CD14-positive monocyte (primary cell): ENCODE results near the gene TRPV5. TPM values are rescaled to one million over a fixed set of nuclear protein-coding genes. Genes with fewer than 3 reads are reported as not detected.
A peak's percentile ranks its signal among the peaks of the same experiment; 100 is the strongest.

Experiments
- DNase-seq, 3 donors: peaks; one replicate each; pipeline ENCODE4 v3.0.0-alpha.2; 2011 to 2022
- H2AFZ ChIP-seq: 2 replicates; pipeline ENCODE4 v1.6.0; 2012; ENCODE audit warnings: mild to moderate bottlenecking, low read depth, low read length, inconsistent platforms; ENCODE audit not compliant: insufficient read depth, poor library complexity, severe bottlenecking
- H3K27ac ChIP-seq, 2 donors: 1 replicate in 1 of 2; 2 replicates in 1 of 2; pipeline ENCODE4 v1.5.1; 2012 to 2013; ENCODE audit warnings: low read length in 2 of 2, control low read depth in 1 of 2, inconsistent platforms in 1 of 2, low read depth in 1 of 2, mild to moderate bottlenecking in 1 of 2
- H3K27me3 ChIP-seq, 2 donors: one replicate each; pipeline versions ENCODE4 v1.6.0 to v1.6.1; 2011 to 2013; ENCODE audit warnings: low read length in 2 of 2; ENCODE audit not compliant: control insufficient read depth in 2 of 2, insufficient read depth in 2 of 2
- H3K36me3 ChIP-seq, 2 donors: replicated peaks in 1 of 2; 1 replicate in 1 of 2; 2 replicates in 1 of 2; pipeline versions ENCODE4 v1.5.1 to v1.6.1; 2012 to 2013; ENCODE audit warnings: low read length in 2 of 2, control low read depth in 1 of 2, inconsistent platforms in 1 of 2, mild to moderate bottlenecking in 1 of 2; ENCODE audit not compliant: insufficient read depth in 2 of 2, control insufficient read depth in 1 of 2
- H3K4me1 ChIP-seq, 2 donors: 1 replicate in 1 of 2; 2 replicates in 1 of 2; pipeline versions ENCODE4 v1.5.1 to v1.6.1; 2012 to 2013; ENCODE audit warnings: low read length in 2 of 2, control low read depth in 1 of 2, inconsistent platforms in 1 of 2, mild to moderate bottlenecking in 1 of 2, moderate library complexity in 1 of 2; ENCODE audit not compliant: insufficient read depth in 2 of 2, control insufficient read depth in 1 of 2
- H3K4me2 ChIP-seq: replicated peaks from 2 replicates; pipeline ENCODE3; 2012; ENCODE audit warnings: low read length, moderate library complexity, mild to moderate bottlenecking; ENCODE audit not compliant: poor library complexity, severe bottlenecking; ENCODE audit errors: extremely low read depth
- H3K4me3 ChIP-seq, 3 experiments: fragments of 200-600 bp in 1 of 3; sonication (generic) in 1 of 3; replicated peaks in 1 of 3; 1 replicate in 2 of 3; 2 replicates in 1 of 3; pipeline ENCODE4 v1.5.1; 2011 to 2013; ENCODE audit warnings: low read length in 3 of 3, mild to moderate bottlenecking in 3 of 3, control low read depth in 2 of 3, low read depth in 2 of 3, inconsistent platforms in 1 of 3, moderate library complexity in 1 of 3
- H3K79me2 ChIP-seq: 2 replicates; pipeline ENCODE4 v1.6.0; 2012; ENCODE audit warnings: mild to moderate bottlenecking, control low read depth, inconsistent platforms, low read length, moderate library complexity; ENCODE audit not compliant: insufficient read depth
- H3K9ac ChIP-seq: 2 replicates; pipeline ENCODE4 v1.6.0; 2017; ENCODE audit warnings: low read length, mild to moderate bottlenecking; ENCODE audit not compliant: insufficient read depth, poor library complexity, severe bottlenecking
- H3K9me3 ChIP-seq, 2 donors: replicated peaks in 1 of 2; 1 replicate in 1 of 2; 2 replicates in 1 of 2; pipeline versions ENCODE4 v1.5.1 to v1.6.1; 2012 to 2013; ENCODE audit warnings: low read length in 2 of 2, control low read depth in 1 of 2; ENCODE audit not compliant: control insufficient read depth in 1 of 2, insufficient read depth in 1 of 2
- H4K20me1 ChIP-seq: 2 replicates; pipeline ENCODE4 v1.6.0; 2012; ENCODE audit warnings: mild to moderate bottlenecking, low read length, control low read depth, moderate library complexity; ENCODE audit not compliant: insufficient read depth
- H3K27ac Mint-ChIP-seq, 7 donors: one replicate each; pipeline ENCODE4 v1.8.0; 2020; ENCODE audit warnings: mild to moderate bottlenecking in 7 of 7, mixed read lengths in 7 of 7, moderate library complexity in 6 of 7, inconsistent platforms in 2 of 7
- H3K27me3 Mint-ChIP-seq, 3 donors: one replicate each; pipeline ENCODE4 v1.8.0; 2021 to 2022; ENCODE audit warnings: low read depth in 3 of 3, mild to moderate bottlenecking in 3 of 3, mixed read lengths in 3 of 3, moderate library complexity in 3 of 3, inconsistent platforms in 1 of 3
- H3K36me3 Mint-ChIP-seq, 2 donors: one replicate each; pipeline ENCODE4 v1.8.0; 2020; ENCODE audit warnings: mixed read lengths in 2 of 2, inconsistent platforms in 1 of 2, mild to moderate bottlenecking in 1 of 2
- H3K4me1 Mint-ChIP-seq: one replicate; pipeline ENCODE4 v1.8.0; 2020; ENCODE audit warnings: mild to moderate bottlenecking, mixed read lengths
- H3K4me3 Mint-ChIP-seq, 2 donors: one replicate each; pipeline ENCODE4 v1.8.0; 2020; ENCODE audit warnings: mild to moderate bottlenecking in 2 of 2, mixed read lengths in 2 of 2, moderate library complexity in 1 of 2
- H3K9me3 Mint-ChIP-seq, 7 donors: one replicate each; pipeline ENCODE4 v1.8.0; 2020 to 2022; ENCODE audit warnings: mixed read lengths in 7 of 7, mild to moderate bottlenecking in 6 of 7, moderate library complexity in 6 of 7, inconsistent platforms in 2 of 7
- CTCF ChIP-seq: fragments of 200-600 bp; IDR thresholded peaks from one replicate; pipeline ENCODE4 v1.8.0; 2022; ENCODE audit warnings: antibody characterized with exemption, mild to moderate bottlenecking
- WGBS: methylation state at CpG from one replicate; pipeline ENCODE4 v1.1.5; 2013; ENCODE audit warnings: missing lambda C conversion rate; ENCODE audit not compliant: insufficient coverage; 5-methylcytosine and 5-hydroxymethylcytosine counted together
- intact Hi-C, 2 donors: fragments of 100-400 bp; cut with micrococcal nuclease; formaldehyde crosslinking; loops; one replicate each; pipeline versions ENCODE4 v1.15.0 to v1.15.1; 2023
- polyA plus RNA-seq, 3 donors: library from polyadenylated mRNA; depleted of rRNA in 1 of 3; unstranded in 2 of 3; stranded (reverse) in 1 of 3; fragments of 300-500 nt in 2 of 3; fragments of >200 nt in 1 of 3; fragmentation: Illumina TruSeq in 2 of 3; gene quantifications; 1 replicate in 2 of 3; 2 replicates in 1 of 3; pipeline ENCODE4 v1.2.3, GENCODE V29; 2012 to 2021

The TRPV5 gene
- polyA plus RNA-seq, 3 donors: not detected

- Histone ChIP-seq H3K27ac (no peak overlapping the region), H3K4me2 (no peak overlapping the region), H4K20me1 (no peaks in the 10 kb centered on the region), H3K79me2 (no peaks in the 10 kb centered on the region), H3K27me3 (no peaks in the 10 kb centered on the region), H3K4me3 (no peak overlapping the region), H2AFZ (no peak overlapping the region), H3K9ac (no peak overlapping the region), H3K9me3 (no peaks in the 10 kb centered on the region), H3K4me1 (no peaks in the 10 kb centered on the region), H3K36me3 (peaks cover 0 to 5% of the 10 kb centered on the region in 2 donors)
- Mint-ChIP-seq H3K9me3 (peaks cover 0 to 3% (median 0%) of the 10 kb centered on the region in 7 donors), H3K4me3 (no peak overlapping the region), H3K4me1 (no peaks in the 10 kb centered on the region), H3K36me3 (peaks cover 0 to 10% of the 10 kb centered on the region in 2 donors), H3K27ac (no peak overlapping the region), H3K27me3 (peaks cover 2 to 7% (median 3%) of the 10 kb centered on the region in 3 donors)
- 60% methylated on average over 1 of the region's 9 CpGs for WGBS
- no peak for TF ChIP-seq CTCF
- DNase-seq: no peak
- intact Hi-C loops: no loop called here
Observed at GRCh38 chr7:142876236-142876960, 57.1 kb downstream of the TRPV5 start.

GRCh38 chr7:142875456-142875855 is 58.1 kb downstream of the TRPV5 start:
- 93% methylated on average over 9 of the region's 14 CpGs for WGBS
- H3K27ac Mint-ChIP-seq: peak overlapping the region in 1 of 7 donors; percentile 36
- H3K4me1 Mint-ChIP-seq: no peaks in the 10 kb centered on the region
- Histone ChIP-seq H2AFZ (no peak overlapping the region), H3K27me3 (no peaks in the 10 kb centered on the region), H3K36me3 (peaks cover 4 to 15% of the 10 kb centered on the region in 2 donors), H3K79me2 (no peaks in the 10 kb centered on the region), H3K9ac (no peak overlapping the region), H3K9me3 (no peaks in the 10 kb centered on the region), H3K4me2 (no peak overlapping the region), H3K4me3 (no peak overlapping the region), H4K20me1 (no peaks in the 10 kb centered on the region), H3K4me1 (no peaks in the 10 kb centered on the region), H3K27ac (no peak overlapping the region)
- H3K9me3 Mint-ChIP-seq: peaks cover 0 to 3% (median 0%) of the 10 kb centered on the region in 7 donors
- H3K4me3 Mint-ChIP-seq: no peak overlapping the region
- DNase-seq: no peak
- intact Hi-C loops: no loop called here
- H3K27me3 Mint-ChIP-seq: peaks cover 2 to 6% (median 3%) of the 10 kb centered on the region in 3 donors
- no peak for TF ChIP-seq CTCF
- H3K36me3 Mint-ChIP-seq: peaks cover 5 to 18% of the 10 kb centered on the region in 2 donors
